Stomach (tissue), 4 donors: Measurements from ENCODE around the gene SPRING1.

Experiments used
- CTCF ChIP-seq, 7 experiments: fragments of 450-650 bp in 4 of 7; fragments of 200-600 bp in 3 of 7; sonication (generic) in 3 of 7; IDR thresholded peaks; one replicate each; pipeline ENCODE4 v1.5.1; 2016 to 2019; ENCODE audit warnings: antibody characterized with exemption in 7 of 7, control low read depth in 2 of 7, mild to moderate bottlenecking in 1 of 7
- POLR2A ChIP-seq, 4 donors: fragments of 450-650 bp; IDR thresholded peaks; one replicate each; pipeline ENCODE4 v1.6.1; 2016; ENCODE audit warnings: antibody characterized with exemption in 4 of 4, control low read depth in 2 of 4, mild to moderate bottlenecking in 1 of 4, moderate library complexity in 1 of 4

DNA sequence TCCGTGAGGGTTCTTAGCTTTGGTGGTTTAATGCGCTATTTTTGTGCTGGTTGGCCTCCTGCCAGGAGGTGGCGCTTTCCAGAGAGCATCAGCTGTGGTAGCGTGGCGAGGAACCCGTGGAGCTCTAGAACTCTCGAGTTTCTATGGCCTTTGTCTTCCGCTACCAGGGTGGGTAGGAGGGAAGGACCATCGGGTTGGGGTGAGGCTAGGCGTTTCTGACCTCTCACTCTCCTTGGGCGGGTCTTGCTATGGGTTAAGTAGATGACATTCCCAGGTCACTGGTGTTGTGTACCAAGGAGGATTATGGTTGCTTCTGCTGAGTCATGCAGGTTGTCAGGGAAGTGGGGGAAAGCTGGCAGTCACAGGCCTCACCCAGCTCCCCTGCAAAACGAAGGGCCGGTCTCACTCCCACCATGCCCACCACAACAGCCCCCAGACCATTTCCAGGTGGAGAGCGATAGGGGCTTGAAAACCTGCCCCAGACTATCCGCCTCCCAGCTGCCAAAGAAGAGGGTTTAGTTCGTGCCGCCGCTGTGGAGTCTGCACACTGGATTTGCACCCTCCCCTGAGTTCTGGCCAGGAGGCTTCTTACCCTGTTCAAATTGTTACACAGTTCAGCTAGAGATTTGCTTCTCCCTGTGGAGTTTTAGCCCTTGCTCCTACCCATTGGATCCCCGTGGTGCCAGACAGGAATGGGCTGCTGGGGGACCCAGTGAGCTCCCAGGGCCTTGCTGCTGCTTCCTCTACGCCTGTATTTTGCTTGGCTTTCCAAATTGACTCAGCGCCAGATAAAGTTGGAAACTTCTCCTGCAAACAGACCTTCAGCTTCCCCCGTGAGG is 22.1 kb upstream of the SPRING1 start:
- no peak for TF ChIP-seq POLR2A (IDR thresholded peaks at IDR 0.05)
- TF ChIP-seq CTCF (IDR thresholded peaks at IDR 0.05), result no peak
